ENCODE results near the gene WDR18. TPM values are rescaled to one million over a fixed set of nuclear protein-coding genes. Genes with fewer than 3 reads are reported as not detected.
"Not testable (repeated sequence)": the region's sequence is repeated elsewhere in the genome, so short reads cannot be mapped to it uniquely, and the experiment has no call there.

WDR18 gene
- total and polyA plus RNA-seq, 4 donors: 24.3 to 45.3 (median 37.7) TPM

- not testable (repeated sequence) for H3K9me3 ChIP-seq (ENCODE audit: control insufficient read depth in 4 of 4, low read length in 3 of 4); H3K36me3 ChIP-seq (ENCODE audit: control insufficient read depth in 4 of 4, insufficient read depth in 3 of 4, low read depth in 1 of 4, low read length in 3 of 4); H3K27ac ChIP-seq (ENCODE audit: low read depth in 1 of 2, low read length in 2 of 2); H3K27me3 ChIP-seq (ENCODE audit: control insufficient read depth in 4 of 4, insufficient read depth in 4 of 4, low read length in 3 of 4); DNase-seq (ENCODE audit: low spot score); H3K9ac ChIP-seq (ENCODE audit: low read depth in 1 of 2, low read length in 2 of 2); H3K4me3 ChIP-seq (ENCODE audit: low read depth in 1 of 3, low read length in 3 of 3)
- WGBS: 83% methylated on average over 5 of the region's 5 CpGs
- peaks cover 14 to 27% (median 18%) of the 10 kb centered on the region in 4 donors for H3K4me1 ChIP-seq (ENCODE audit: control insufficient read depth in 4 of 4, insufficient read depth in 4 of 4, low read length in 3 of 4)
Measured at GRCh38 chr19:1023883-1024188, 39.7 kb downstream of the WDR18 start.

DNA sequence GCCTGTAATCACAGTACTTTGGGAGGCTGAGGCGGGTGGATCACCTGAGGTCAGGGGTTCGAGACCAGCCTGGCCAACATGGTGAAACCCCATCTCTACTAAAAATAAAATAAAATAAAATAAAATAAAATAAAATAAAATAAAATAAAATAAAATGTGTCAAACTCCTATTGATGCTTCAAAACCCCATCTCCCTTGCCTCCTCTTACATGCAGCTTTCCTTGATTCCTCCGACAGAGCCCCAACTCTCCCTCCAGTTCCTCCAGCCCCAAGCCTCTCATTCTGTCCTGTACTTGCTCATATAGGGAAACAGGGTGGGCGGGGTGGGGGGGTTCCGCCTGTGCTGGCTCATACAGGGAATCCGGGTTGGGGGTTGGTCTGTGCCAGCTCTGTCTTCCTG is 40.9 kb downstream of the WDR18 start:
- not testable (repeated sequence) for H3K36me3 ChIP-seq (ENCODE audit: control insufficient read depth in 4 of 4, insufficient read depth in 3 of 4, low read depth in 1 of 4, low read length in 3 of 4); DNase-seq (ENCODE audit: low spot score); H3K9me3 ChIP-seq (ENCODE audit: control insufficient read depth in 4 of 4, low read length in 3 of 4); H3K4me3 ChIP-seq (ENCODE audit: low read depth in 1 of 3, low read length in 3 of 3); H3K27ac ChIP-seq (ENCODE audit: low read depth in 1 of 2, low read length in 2 of 2); H3K9ac ChIP-seq (ENCODE audit: low read depth in 1 of 2, low read length in 2 of 2); H3K27me3 ChIP-seq (ENCODE audit: control insufficient read depth in 4 of 4, insufficient read depth in 4 of 4, low read length in 3 of 4)
- peaks cover 5 to 18% (median 7%) of the 10 kb centered on the region in 4 donors for H3K4me1 ChIP-seq (ENCODE audit: control insufficient read depth in 4 of 4, insufficient read depth in 4 of 4, low read length in 3 of 4)
- WGBS: 89% methylated on average over 6 of the region's 6 CpGs

DNA sequence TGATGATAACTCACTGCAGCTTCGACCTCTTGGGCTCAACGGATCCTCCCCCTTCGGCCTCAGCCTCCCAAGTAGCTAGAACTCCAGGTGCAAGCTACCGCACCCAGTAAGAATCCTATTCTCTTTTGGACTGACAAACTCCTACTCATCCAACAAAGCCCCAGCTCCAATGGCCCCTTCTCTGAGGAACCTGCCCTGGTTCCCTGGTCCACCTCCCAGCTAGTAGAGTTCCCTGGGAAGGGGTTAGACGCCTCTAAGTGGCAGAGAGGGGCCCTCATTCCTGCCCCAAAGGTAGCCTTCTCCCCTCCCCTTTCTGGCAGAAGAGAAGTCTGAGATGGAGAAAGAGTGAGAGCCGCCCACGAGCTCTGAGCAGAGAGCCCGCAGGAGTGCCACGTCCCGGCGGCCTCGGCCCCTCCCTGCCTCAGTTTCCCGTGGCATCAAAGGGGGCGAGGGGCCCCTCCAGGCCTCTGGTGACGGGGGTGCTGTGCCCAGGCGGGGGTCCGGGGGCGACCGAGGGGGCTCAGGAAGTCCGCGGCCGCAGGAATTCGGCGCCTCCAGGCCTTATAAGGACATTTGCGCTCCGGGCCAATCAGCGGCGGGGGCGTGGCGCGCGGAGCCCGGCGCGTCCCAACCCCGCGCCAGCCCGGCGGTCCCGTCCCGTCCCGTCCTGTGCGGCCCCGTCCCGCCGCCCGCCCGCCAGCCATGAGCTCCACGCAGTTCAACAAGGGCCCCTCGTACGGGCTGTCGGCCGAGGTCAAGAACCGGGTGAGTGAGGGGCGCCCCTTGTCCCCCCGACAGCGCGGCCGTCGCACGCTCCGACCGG is 42.0 kb downstream of the WDR18 start, which contains the start of gene CNN2:
Gene CNN2, plus strand, starts transcription at position 649 of the 823 bp plus-strand sequence. Its CDS starts 54 bp downstream, at position 703.
- H3K4me1 ChIP-seq (ENCODE audit: control insufficient read depth in 4 of 4, insufficient read depth in 4 of 4, low read length in 3 of 4): peaks cover 4 to 16% (median 5%) of the 10 kb centered on the region in 4 donors
- H3K4me3 ChIP-seq (ENCODE audit: low read depth in 1 of 3, low read length in 3 of 3): peak within 1 kb of the TSS; percentile 53 to 76 (median 66)
- H3K9ac ChIP-seq (ENCODE audit: low read depth in 1 of 2, low read length in 2 of 2): peak within 1 kb of the TSS; percentile 30 to 69
- DNase-seq (ENCODE audit: low spot score): peak; percentile 75
- no peaks in the 10 kb centered on the region for H3K27me3 ChIP-seq (ENCODE audit: control insufficient read depth in 4 of 4, insufficient read depth in 4 of 4, low read length in 3 of 4)
- H3K9me3 ChIP-seq (ENCODE audit: control insufficient read depth in 4 of 4, low read length in 3 of 4): no peaks in the 10 kb centered on the region
- TF ChIP-seq ZBTB33 (IDR thresholded peaks at IDR 0.05) (no peak), SP1 (IDR thresholded peaks at IDR 0.05) (no peak), FOXA1 (IDR thresholded peaks at IDR 0.05) (no peak)
- TF ChIP-seq, protein P1, sequence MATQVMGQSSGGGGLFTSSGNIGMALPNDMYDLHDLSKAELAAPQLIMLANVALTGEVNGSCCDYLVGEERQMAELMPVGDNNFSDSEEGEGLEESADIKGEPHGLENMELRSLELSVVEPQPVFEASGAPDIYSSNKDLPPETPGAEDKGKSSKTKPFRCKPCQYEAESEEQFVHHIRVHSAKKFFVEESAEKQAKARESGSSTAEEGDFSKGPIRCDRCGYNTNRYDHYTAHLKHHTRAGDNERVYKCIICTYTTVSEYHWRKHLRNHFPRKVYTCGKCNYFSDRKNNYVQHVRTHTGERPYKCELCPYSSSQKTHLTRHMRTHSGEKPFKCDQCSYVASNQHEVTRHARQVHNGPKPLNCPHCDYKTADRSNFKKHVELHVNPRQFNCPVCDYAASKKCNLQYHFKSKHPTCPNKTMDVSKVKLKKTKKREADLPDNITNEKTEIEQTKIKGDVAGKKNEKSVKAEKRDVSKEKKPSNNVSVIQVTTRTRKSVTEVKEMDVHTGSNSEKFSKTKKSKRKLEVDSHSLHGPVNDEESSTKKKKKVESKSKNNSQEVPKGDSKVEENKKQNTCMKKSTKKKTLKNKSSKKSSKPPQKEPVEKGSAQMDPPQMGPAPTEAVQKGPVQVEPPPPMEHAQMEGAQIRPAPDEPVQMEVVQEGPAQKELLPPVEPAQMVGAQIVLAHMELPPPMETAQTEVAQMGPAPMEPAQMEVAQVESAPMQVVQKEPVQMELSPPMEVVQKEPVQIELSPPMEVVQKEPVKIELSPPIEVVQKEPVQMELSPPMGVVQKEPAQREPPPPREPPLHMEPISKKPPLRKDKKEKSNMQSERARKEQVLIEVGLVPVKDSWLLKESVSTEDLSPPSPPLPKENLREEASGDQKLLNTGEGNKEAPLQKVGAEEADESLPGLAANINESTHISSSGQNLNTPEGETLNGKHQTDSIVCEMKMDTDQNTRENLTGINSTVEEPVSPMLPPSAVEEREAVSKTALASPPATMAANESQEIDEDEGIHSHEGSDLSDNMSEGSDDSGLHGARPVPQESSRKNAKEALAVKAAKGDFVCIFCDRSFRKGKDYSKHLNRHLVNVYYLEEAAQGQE (IDR thresholded peaks at IDR 0.05): no peak
- 5% methylated on average over 63 of the region's 63 CpGs for WGBS
- peak within 1 kb of the TSS; percentile 76 to 77 for H3K27ac ChIP-seq (ENCODE audit: low read depth in 1 of 2, low read length in 2 of 2)
- no peaks in the 10 kb centered on the region for H3K36me3 ChIP-seq (ENCODE audit: control insufficient read depth in 4 of 4, insufficient read depth in 3 of 4, low read depth in 1 of 4, low read length in 3 of 4)
